Right lobe of liver (tissue), 4 donors: Measurements from ENCODE around the gene GGA1.

Source experiments
- POLR2A ChIP-seq: fragments of 450-650 bp; IDR thresholded peaks from one replicate; pipeline ENCODE4 v1.6.1; 2017; ENCODE audit warnings: antibody characterized with exemption, mild to moderate bottlenecking
- TF ChIP-seq, protein P1 (sequence below), 4 donors: fragments of 200-600 bp in 3 of 4; fragments of 450-650 bp in 1 of 4; IDR thresholded peaks; one replicate each; pipeline versions ENCODE4 v1.5.1 to v1.8.0; 2016 to 2022; ENCODE audit warnings: antibody characterized with exemption in 4 of 4, mild to moderate bottlenecking in 2 of 4
- donor health status: DM: no; HTN: no; CAD: no.
- donor health status: DM: no; HTN: no; CAD: no.
- donor health status: DM: no; HTN: yes; CAD: no.

DNA sequence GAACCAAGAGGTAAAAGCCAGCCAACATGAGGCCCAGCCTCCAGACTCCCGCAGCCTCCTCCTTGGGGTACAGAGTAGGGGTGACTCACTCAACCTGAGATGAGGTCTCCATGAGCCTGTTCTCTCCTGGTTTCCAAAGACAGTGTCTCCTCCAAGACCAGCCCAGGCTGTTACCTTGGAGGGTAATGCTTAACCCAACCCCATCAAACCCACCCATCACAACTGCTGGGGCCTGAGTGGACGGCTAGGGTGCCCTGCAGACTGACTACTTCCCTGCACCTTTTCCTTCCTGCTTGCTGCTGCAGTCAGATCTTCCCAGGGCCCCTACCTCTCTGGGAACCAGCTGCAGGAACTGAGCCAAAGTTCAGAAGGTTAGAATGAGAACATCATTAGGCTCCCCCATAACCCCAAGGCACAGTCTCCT is 72.4 kb downstream of the GGA1 start:
- no peak for TF ChIP-seq POLR2A
- TF ChIP-seq, protein P1, sequence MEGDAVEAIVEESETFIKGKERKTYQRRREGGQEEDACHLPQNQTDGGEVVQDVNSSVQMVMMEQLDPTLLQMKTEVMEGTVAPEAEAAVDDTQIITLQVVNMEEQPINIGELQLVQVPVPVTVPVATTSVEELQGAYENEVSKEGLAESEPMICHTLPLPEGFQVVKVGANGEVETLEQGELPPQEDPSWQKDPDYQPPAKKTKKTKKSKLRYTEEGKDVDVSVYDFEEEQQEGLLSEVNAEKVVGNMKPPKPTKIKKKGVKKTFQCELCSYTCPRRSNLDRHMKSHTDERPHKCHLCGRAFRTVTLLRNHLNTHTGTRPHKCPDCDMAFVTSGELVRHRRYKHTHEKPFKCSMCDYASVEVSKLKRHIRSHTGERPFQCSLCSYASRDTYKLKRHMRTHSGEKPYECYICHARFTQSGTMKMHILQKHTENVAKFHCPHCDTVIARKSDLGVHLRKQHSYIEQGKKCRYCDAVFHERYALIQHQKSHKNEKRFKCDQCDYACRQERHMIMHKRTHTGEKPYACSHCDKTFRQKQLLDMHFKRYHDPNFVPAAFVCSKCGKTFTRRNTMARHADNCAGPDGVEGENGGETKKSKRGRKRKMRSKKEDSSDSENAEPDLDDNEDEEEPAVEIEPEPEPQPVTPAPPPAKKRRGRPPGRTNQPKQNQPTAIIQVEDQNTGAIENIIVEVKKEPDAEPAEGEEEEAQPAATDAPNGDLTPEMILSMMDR (IDR thresholded peaks at IDR 0.05) = no peak
